Endodermal cell (in vitro differentiated cells): ENCODE measurements around the gene DOCK10. TPM values are rescaled to one million over a fixed set of nuclear protein-coding genes. Genes with fewer than 3 reads are reported as not detected.

ENCODE experiments used
- DNase-seq: peaks from one replicate; pipeline ENCODE4 v3.0.0-alpha.2; 2017
- H3K27ac ChIP-seq: 2 replicates; pipeline ENCODE4 v1.5.1; 2013; ENCODE audit warnings: mild to moderate bottlenecking, low read depth, low read length, moderate library complexity
- H3K27me3 ChIP-seq: 2 replicates; pipeline ENCODE4 v1.6.1; 2013; ENCODE audit warnings: mild to moderate bottlenecking, low read length, moderate library complexity; ENCODE audit not compliant: insufficient read depth, control insufficient read depth, poor library complexity, severe bottlenecking
- H3K36me3 ChIP-seq: 2 replicates; pipeline ENCODE4 v1.7.0; 2013; ENCODE audit warnings: mild to moderate bottlenecking, low read length, moderate library complexity; ENCODE audit not compliant: control insufficient read depth, insufficient read depth
- H3K4me1 ChIP-seq: one replicate; pipeline ENCODE4 v1.7.0; 2013; ENCODE audit warnings: low read length; ENCODE audit not compliant: control insufficient read depth, insufficient read depth
- H3K4me3 ChIP-seq: 2 replicates; pipeline ENCODE4 v1.5.1; 2013; ENCODE audit warnings: mild to moderate bottlenecking, low read length, moderate library complexity
- H3K9ac ChIP-seq: 2 replicates; pipeline ENCODE4 v1.6.1; 2013; ENCODE audit warnings: mild to moderate bottlenecking, low read length, moderate library complexity; ENCODE audit not compliant: poor library complexity, severe bottlenecking; ENCODE audit errors: extremely low read depth
- H3K9me3 ChIP-seq: 2 replicates; pipeline ENCODE4 v1.6.1; 2013; ENCODE audit warnings: mild to moderate bottlenecking, low read length, moderate library complexity; ENCODE audit not compliant: control insufficient read depth
- H3K27ac Mint-ChIP-seq: 2 replicates; pipeline ENCODE4 v1.8.0; 2020; ENCODE audit warnings: mixed read lengths
- H3K27me3 Mint-ChIP-seq: 2 replicates; pipeline ENCODE4 v1.8.0; 2021; ENCODE audit warnings: mild to moderate bottlenecking, mixed read lengths; ENCODE audit not compliant: insufficient read depth
- H3K36me3 Mint-ChIP-seq: 2 replicates; pipeline ENCODE4 v1.8.0; 2020; ENCODE audit warnings: low read depth, mixed read lengths
- H3K4me1 Mint-ChIP-seq: 2 replicates; pipeline ENCODE4 v1.8.0; 2020; ENCODE audit warnings: mixed read lengths
- H3K4me3 Mint-ChIP-seq: 2 replicates; pipeline ENCODE4 v1.8.0; 2020; ENCODE audit warnings: mild to moderate bottlenecking, moderate library complexity, mixed read lengths
- H3K9me3 Mint-ChIP-seq: 2 replicates; pipeline ENCODE4 v1.8.0; 2020; ENCODE audit warnings: mild to moderate bottlenecking, mixed read lengths
- WGBS, 2 experiments: methylation state at CpG; one replicate each; pipeline versions ENCODE4 v1.1.5 to v1.1.7; 2013; ENCODE audit warnings: missing lambda C conversion rate in 2 of 2, mixed read lengths in 1 of 2; ENCODE audit not compliant: insufficient coverage in 1 of 2, insufficient read length in 1 of 2; 5-methylcytosine and 5-hydroxymethylcytosine counted together
- total RNA-seq, 2 donors: library from RNA; stranded (reverse); fragmentation: NEBNext Ultra II Directional in 1 of 2; extraction: Animal tissue kit (Norgen Biotek cat#: 25700) in 1 of 2; gene quantifications; 2 replicates in 1 of 2; 3 replicates in 1 of 2; pipeline ENCODE4 v1.2.1, GENCODE V29; 2021
- TF ChIP-seq, protein P1 (sequence below): fragments of 200-600 bp; sonication (generic); conservative IDR thresholded peaks from 2 replicates; pipeline ENCODE4 v1.5.0; 2021; ENCODE audit warnings: antibody characterized with exemption, mild to moderate bottlenecking

The DOCK10 gene
- total RNA-seq, 2 donors from 2014 or later = 0.44 to 1.4 TPM

DNA sequence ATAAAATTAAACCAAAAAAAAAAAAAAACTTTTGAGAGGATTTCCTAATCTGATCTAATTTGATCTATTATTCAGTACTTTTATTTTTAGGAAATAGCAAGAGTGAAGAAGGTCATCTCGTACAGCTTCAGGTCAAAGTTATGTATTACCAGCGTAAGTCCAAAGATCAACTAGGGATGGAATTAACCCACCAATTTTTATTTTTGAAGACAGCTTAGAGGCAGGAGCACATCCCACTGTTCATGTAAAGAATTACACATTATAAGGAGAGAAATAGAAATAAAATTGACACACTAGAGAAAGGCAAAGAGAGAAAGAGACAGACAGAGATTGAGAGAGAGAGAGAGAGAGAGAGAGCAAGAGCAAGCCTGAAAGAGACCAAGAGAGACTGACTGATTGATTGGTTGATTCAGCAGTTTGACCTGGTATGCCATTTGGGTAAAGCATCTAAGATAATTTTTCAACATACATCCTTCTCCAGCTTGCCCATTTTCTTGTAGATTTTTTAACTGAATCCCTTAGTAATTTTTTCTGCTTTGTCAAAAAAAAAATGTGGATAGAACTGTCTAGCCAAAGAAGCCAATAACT is 25.1 kb downstream of the DOCK10 start:
- Histone ChIP-seq H3K4me3 (no peak overlapping the region), H3K9me3 (no peaks in the 10 kb centered on the region), H3K36me3 (no peaks in the 10 kb centered on the region), H3K27ac (no peak overlapping the region), H3K4me1 (no peaks in the 10 kb centered on the region), H3K9ac (no peak overlapping the region), H3K27me3 (no peaks in the 10 kb centered on the region)
- WGBS, 2 experiments = 94% methylated on average over 2 of the region's 2 CpGs; no CpG with 5 or more reads in 1 of the 2 experiments
- H3K4me1 Mint-ChIP-seq = peaks cover 6% of the 10 kb centered on the region
- no peak overlapping the region for H3K27ac Mint-ChIP-seq
- TF ChIP-seq, protein P1, sequence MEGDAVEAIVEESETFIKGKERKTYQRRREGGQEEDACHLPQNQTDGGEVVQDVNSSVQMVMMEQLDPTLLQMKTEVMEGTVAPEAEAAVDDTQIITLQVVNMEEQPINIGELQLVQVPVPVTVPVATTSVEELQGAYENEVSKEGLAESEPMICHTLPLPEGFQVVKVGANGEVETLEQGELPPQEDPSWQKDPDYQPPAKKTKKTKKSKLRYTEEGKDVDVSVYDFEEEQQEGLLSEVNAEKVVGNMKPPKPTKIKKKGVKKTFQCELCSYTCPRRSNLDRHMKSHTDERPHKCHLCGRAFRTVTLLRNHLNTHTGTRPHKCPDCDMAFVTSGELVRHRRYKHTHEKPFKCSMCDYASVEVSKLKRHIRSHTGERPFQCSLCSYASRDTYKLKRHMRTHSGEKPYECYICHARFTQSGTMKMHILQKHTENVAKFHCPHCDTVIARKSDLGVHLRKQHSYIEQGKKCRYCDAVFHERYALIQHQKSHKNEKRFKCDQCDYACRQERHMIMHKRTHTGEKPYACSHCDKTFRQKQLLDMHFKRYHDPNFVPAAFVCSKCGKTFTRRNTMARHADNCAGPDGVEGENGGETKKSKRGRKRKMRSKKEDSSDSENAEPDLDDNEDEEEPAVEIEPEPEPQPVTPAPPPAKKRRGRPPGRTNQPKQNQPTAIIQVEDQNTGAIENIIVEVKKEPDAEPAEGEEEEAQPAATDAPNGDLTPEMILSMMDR = no peak
- H3K4me3 Mint-ChIP-seq = no peak overlapping the region
- no peaks in the 10 kb centered on the region for H3K27me3 Mint-ChIP-seq
- no peak for DNase-seq
- H3K9me3 Mint-ChIP-seq = no peaks in the 10 kb centered on the region
- no peaks in the 10 kb centered on the region for H3K36me3 Mint-ChIP-seq

GRCh38 chr2:225013425-225014365 is 28.6 kb downstream of the DOCK10 start:
- DNase-seq = no peak
- H3K4me1 Mint-ChIP-seq = peaks cover 19% of the 10 kb centered on the region

DNA sequence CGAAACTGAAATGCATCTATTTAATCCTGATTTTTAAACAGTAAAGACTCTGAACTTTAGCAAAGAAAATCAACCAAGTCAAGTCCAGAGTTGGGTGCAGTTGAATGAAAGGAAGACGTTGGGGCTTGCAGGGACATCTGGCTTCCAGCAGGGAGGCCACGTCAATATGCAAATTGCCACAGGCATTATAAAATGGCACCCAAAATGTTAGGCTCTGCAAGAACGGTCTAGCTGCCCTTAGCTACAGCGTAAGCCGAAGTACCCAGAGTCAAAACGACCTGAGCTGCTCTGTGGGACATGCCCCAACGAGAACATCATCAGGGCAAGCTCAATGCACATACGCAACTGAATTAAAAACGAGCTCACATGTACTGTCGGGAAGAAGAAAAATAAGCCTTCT is 30.7 kb downstream of the DOCK10 start:
- DNase-seq = no peak
- Mint-ChIP-seq H3K27ac (no peak overlapping the region), H3K27me3 (no peaks in the 10 kb centered on the region), H3K4me1 (peaks cover 19% of the 10 kb centered on the region), H3K4me3 (no peak overlapping the region), H3K36me3 (no peaks in the 10 kb centered on the region), H3K9me3 (no peaks in the 10 kb centered on the region)
- Histone ChIP-seq H3K9me3 (no peaks in the 10 kb centered on the region), H3K36me3 (no peaks in the 10 kb centered on the region), H3K27me3 (no peaks in the 10 kb centered on the region), H3K4me1 (peaks cover 3% of the 10 kb centered on the region), H3K9ac (no peak overlapping the region), H3K27ac (no peak overlapping the region), H3K4me3 (no peak overlapping the region)
- TF ChIP-seq, protein P1 = no peak
- 77 to 83% methylated on average over 7 to 11 of the region's 11 CpGs for WGBS, 2 experiments

More at GRCh38 chr2:225013425-225014365, 28.6 kb downstream of the DOCK10 start:
- Histone ChIP-seq H3K9me3 (no peaks in the 10 kb centered on the region), H3K4me1 (peaks cover 3% of the 10 kb centered on the region), H3K4me3 (no peak overlapping the region), H3K36me3 (no peaks in the 10 kb centered on the region), H3K27ac (no peak overlapping the region), H3K27me3 (no peaks in the 10 kb centered on the region), H3K9ac (no peak overlapping the region)
- Mint-ChIP-seq H3K9me3 (no peaks in the 10 kb centered on the region), H3K4me3 (no peak overlapping the region), H3K27me3 (no peaks in the 10 kb centered on the region), H3K36me3 (no peaks in the 10 kb centered on the region), H3K27ac (no peak overlapping the region)
- TF ChIP-seq, protein P1 = no peak
- 88 to 94% methylated on average over 2 of the region's 2 CpGs for WGBS, 2 experiments
